NB4 (cell line): ENCODE results near the gene TSFM.

ENCODE experiments used
- MAX ChIP-seq: IDR thresholded peaks from 2 replicates; pipeline ENCODE4 v1.6.1; 2011; ENCODE audit warnings: low read depth, low read length
- TF ChIP-seq, protein P1 (sequence below): IDR thresholded peaks from one replicate; pipeline ENCODE4 v1.5.1; 2012; ENCODE audit warnings: low read depth, low read length

DNA sequence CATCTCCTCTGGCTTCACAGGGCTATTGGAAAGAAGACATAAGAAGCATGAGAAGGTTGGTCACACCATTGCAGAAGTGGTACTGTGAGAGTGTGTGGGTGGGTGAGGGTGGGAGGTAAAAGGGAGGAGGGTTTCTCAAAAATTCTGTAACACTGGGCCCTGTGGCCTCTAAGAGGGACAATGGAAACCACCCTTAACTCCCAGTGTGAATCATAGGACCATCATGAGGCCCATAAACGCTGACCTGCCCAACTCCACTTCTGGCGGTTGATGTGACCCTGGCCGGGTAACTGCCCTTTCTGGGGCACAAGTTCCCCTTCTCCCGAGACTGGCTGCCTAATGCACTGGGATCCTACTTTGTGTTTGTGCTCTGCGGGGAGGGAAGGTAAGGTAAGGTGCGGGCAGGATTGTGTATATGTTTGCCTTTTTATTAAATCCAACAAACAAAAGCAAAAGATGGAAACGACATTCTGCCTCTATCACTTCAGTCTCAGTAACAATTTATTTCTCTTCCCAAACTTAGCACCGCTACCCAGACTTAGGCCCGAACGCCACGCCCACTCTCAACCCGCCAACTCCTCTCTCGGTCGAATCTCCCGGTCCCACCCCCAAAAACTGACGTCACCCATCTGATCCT, 11.2 kb upstream of the TSFM start:
- no peak; the same call in 1 of the 2 replicates for TF ChIP-seq MAX
- TF ChIP-seq, protein P1, sequence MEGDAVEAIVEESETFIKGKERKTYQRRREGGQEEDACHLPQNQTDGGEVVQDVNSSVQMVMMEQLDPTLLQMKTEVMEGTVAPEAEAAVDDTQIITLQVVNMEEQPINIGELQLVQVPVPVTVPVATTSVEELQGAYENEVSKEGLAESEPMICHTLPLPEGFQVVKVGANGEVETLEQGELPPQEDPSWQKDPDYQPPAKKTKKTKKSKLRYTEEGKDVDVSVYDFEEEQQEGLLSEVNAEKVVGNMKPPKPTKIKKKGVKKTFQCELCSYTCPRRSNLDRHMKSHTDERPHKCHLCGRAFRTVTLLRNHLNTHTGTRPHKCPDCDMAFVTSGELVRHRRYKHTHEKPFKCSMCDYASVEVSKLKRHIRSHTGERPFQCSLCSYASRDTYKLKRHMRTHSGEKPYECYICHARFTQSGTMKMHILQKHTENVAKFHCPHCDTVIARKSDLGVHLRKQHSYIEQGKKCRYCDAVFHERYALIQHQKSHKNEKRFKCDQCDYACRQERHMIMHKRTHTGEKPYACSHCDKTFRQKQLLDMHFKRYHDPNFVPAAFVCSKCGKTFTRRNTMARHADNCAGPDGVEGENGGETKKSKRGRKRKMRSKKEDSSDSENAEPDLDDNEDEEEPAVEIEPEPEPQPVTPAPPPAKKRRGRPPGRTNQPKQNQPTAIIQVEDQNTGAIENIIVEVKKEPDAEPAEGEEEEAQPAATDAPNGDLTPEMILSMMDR: no peak
